Stimulated activated CD4-positive, alpha-beta T cell treated with anti-CD3 and anti-CD28 coated beads, TNF-alpha, amount 100 ng/mL, for 1 hour (primary cell): ENCODE results near the gene DYNLRB1.
"Not testable (repeated sequence)": the region's sequence is repeated elsewhere in the genome, so short reads cannot be mapped to it uniquely, and the experiment has no call there.

Source experiments
- DNase-seq, 3 donors: peaks; one replicate each; pipeline ENCODE4 v3.0.0-alpha.2; 2020; ENCODE audit warnings: low read depth in 3 of 3, low spot score in 1 of 3

Gene DYNLRB1

DNA sequence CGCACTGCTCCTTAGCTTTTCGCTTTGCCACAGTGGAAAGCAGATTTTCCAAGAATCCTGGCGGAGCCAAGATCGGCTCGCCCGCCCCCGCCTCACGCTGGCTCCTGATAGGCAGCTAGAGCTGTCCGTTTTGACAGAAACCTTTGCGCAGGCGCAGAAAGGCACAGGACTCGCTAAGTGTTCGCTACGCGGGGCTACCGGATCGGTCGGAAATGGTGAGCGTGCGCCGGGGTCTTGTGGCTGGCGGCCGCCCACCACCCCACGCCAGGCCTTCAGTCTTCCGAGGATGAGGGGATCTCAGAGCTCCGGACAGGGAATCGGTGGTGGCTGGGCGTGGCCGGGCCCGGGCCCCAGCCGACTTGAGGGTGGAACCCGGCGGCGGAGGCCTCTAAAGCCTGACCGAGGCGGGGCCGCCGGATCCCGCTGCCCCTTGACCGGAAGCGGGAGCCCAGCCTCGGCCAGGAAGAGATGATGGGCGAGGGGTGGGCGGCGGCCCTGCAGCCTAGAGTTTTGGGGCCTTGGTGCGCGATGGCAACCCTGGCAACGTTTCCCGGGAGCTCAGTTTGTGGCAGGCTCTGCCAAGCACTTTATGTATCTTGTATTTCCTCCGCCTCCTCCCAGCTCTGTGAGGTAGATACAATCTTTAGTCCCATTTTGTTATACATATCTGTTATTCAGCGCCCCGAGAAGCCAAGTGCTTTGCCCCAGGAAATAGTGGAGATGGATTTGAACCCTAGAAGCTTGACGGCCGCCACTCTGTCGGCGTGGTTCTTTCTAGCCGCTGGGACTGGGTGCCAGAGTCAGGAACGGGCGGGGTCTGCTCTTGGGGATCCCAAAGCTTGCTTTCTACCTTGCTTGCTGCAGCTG is at the start of gene DYNLRB1:
Gene DYNLRB1, plus strand, starts transcription at position 176 of the 867 bp plus-strand sequence. Its CDS starts 37 bp downstream, at position 213.
- DNase-seq = peak; percentile 87 to 91 (median 88)

DNA sequence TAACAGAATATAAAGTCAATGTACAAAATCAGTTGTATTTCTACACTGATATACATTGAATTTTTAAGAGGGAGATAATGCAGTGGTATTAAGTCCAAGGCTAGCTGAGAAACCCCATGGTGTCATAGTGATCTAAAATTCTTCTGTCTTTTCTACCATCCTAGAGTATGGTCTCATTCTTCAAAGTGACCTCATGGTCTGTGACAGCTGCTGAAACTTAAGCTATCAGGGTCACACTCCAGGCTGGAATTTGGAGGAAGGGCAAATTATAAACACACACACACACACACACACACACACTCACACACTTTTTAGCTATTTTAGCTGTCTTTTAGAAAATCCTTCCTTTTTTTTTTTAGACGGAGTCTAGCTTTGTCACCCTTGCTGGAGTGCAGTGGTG is 47.3 kb upstream of the DYNLRB1 start:
- no peak for DNase-seq

DNA sequence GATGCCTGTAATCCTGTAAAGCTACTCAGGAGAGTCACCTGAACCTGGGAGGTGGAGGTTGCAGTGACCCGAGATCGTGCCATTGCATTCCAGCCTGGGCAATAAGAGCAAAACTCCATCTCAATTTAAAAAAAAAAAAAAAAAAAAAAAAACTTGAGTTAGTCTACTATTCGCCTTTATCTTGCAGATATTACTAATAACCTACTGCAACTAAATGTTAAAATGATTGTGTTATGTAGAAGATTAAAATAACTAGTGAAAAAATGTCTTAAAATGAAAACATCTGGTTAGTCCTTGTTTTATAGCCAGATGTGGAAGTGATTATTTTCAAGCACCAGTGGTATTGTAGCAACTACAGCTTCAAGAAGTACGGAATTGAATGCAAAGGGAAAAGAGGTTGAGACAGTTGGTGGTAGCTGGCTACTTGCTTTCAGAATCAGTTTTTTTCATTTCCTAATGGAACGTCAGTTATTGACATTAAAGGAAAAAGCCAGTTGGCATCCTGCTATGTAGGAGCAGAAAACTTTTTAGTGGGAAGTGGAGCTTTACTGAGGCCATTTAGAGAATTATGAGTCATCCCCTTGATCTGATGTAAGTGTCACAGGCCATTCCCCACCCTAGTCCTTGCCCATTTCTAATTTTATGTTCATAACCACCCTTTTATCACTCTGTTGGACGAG is 43.8 kb upstream of the DYNLRB1 start:
- DNase-seq = no peak

DNA sequence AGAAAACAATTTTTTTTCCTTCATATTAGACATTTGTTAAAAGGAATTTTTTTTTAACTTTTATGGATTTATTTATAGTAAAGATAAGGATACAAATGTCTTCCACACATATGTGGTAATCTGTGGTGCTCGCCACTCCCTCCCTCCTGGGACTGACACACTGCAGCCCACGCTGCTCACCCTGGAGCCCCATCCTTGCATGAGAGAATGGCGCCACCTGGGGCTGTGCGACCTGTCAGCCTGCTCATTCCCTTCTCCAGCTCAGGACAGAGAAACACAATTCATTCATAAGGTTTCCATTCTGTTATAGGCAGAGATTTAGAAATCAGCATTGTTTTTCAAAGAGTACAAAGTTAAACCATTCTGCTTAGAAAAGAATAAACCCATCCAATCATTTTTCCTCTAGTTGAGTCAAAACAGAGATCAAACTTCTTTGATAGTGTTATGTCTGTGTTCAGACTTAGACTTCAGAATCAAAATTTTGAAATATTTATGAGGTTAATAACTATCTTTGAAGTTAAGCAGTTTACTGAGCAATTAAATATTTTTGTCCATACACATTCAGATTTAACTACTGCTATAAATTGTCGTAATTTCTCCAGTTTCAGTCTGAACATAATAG is 42.8 kb upstream of the DYNLRB1 start:
- no peak for DNase-seq

DNA sequence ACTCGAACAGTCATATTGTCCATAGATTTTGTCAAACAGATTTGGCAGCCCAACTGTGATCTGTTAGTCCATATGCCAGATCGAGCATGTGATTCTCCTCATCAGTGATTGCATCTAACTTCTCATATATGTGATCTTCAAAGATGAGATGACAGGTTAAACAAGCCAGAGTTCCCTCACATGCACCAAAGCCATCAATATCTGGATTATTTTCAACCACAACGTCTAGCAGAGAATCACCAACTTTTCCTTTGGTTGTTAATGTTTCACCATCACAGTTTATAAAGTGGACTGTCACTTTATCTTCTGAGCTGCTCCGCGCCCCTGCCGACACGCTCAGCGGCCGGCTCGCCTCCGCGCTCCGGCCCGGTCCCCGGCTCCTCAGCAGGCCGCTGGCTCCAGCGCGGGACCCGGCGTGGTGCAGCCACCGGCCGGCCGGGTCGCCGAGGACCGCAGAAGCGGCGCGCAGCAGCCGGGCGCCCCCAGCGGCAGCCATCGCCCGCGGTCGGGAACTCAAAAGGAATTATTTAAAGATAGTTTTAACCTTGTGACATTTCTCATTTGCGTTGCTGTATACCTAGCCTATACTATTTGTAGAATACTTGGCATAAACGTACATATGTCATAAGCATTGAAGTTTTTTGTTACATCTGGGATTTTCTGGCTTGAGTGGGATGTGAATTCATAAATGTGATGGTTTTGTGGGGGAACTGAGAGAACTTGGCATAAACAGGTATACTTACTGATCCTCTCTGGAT is 40.1 kb upstream of the DYNLRB1 start:
- peak in 1 of 3 donors; percentile 10 for DNase-seq

DNA sequence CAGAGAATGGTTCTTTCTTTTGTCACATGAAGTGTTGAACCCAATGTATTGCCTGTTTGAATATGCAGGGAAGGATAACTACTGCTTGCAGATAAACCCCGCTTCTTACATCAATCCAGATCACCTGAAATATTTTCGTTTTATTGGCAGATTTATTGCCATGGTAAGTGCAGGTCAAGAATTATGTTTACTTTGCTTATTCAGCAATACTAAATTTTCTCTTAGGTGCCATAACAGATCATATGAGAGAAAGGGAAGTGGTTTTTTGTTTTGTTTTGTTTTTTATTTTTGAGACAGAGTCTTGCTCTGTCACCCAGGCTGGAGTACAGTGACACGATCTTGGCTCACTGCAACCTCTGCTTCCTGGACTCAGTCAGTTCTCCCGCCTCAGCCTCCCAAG is 36.6 kb upstream of the DYNLRB1 start:
- DNase-seq = no peak

DNA sequence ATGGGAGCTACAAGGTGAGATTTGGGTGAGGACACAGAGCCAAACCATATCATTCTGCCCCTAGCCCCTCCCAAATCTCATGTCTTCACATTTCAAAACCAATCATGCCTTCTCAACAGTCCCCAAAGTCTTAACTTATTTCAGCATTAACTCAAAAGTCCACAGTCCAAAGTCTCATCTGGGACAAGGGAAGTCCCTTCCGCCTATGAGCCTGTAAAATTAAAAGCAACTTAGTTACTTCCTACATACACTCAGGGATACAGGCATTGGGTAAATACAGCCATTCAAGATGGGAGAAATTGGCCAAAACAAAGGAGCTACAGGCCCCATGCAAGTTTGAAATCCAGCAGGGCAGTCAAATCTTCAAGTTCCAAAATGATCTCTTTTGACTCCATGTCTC is 34.1 kb upstream of the DYNLRB1 start:
- not testable (repeated sequence) for DNase-seq

DNA sequence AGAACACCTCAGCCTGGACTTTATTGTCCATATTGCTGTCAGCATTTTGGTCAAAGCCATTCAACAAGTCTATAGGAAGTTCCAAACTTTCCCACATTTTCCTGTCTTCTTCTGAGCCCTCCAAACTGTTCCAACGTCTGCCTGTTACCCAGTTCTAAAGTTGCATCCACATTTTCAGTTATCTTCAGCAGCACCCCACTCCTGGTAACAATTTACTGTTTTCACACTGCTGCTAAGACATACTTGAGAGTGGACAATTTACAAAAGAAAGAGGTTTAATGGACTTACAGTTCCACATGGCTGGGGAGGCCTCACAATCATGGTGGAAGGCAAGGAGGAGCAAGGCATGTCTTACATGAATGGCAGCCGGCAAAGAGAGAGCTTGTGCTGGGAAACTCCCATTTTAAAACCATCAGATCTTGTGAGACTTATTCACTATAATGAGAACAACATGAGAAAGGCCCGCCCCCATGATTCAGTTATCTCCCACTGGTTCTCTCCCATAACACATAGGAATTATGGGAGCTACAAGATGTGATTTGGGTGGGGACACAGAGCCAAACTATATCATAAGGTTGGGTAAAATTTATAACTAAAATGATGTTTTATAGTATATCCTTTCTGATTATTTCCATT is 32.5 kb upstream of the DYNLRB1 start:
- DNase-seq = not testable (repeated sequence)

DNA sequence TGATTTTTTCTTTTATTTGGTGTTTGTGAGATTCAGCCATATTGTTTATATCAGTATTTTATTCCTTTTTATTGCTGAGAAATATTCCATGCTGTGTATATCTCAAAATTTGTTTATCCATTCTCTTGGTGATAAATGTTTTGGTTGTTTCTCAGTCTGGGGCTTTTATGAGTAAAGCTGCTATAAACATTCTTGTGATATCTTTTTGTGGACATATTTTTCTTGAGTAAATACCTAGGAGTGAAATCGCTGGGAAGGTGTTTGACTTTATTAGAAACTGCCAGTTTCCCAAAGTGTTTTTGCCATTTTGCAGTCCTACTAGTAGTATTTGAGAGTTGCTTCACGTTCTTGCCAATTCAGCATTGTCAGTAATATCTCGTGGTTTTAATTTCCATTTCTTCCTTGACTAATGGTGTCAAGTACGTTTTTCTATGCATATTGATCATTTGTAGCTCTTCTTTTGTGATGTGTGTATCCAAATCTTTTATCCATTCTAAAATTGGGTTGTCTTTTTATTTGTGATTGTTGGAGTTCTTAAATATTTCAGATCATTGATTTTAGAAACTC is 31.1 kb upstream of the DYNLRB1 start:
- DNase-seq = no peak

DNA sequence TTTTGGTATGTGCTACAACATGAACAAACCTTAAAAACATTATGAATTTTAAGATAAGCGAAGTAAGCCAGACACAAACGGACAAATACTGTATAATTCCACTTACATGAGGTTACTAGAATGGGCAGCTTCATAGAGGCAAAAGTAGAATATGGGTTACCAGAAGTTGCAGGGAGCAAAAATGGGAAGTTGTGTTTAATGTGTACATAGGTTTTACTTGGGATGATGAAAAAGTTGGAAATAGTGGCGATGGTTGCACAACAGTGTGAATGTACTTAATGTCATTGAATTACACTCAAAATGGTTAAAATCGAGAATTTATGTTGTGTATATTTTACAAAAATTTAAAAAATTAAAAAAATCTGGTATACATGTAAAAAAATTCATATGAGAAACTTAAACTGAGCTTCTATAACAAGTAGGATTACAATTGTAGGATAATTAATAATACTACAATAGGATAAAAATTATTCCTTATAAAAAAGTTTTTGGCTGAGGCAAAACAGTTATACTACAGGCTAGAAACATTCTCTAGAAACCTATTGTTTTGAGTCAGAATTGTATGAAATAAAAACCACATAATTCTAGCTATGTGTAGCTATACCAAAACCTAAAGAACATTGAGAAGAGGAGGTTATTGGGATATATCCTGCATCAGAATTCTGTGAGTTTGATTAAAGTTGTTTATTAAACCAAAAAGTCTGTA is 24.8 kb upstream of the DYNLRB1 start:
- DNase-seq = no peak

DNA sequence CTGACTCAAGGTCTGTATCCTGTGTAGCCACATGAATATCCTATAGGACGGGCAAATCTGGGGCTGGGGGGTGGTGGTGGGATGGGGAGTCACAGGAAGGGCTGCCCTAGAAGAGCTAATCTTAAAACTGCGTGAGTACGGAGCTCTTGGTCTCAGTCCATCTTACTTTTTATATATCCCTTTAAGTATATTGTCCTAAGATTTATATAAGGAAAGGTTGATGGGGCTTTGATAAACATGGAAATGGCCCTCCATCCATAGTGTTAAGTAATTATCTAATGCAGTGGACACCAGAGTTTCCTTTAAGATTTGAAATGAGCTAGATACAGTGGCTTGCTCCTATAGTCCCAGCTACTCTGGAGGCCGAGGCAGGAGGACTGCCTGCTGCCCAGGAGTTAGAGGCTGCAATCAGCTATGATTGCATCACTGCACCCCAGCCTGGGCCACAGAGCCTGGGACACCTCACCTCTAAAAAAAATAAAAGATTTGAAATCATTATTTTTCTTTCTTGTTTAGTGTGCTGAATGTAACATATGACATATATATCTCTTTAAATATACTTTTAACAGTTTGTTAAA is 24.2 kb upstream of the DYNLRB1 start:
- DNase-seq = no peak

DNA sequence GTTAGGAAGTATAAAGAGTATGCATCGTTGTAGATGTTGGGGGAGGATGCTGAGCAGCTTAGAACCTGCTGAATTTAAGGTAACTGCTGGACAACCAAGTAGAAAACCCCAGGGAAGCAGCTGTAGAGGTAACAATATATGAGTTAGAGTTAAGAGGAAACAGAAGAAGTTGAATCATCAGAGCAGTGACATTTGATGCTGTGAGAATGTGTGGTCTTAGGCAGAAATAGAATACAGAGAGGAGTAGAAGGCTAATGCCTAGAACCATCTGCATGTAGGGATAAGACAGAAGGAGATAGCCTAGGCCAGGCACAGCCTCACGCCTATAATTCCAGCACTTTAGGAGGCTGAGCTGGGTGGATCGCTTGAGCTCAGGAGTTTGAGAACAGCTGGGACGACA is 22.6 kb upstream of the DYNLRB1 start:
- no peak for DNase-seq

DNA sequence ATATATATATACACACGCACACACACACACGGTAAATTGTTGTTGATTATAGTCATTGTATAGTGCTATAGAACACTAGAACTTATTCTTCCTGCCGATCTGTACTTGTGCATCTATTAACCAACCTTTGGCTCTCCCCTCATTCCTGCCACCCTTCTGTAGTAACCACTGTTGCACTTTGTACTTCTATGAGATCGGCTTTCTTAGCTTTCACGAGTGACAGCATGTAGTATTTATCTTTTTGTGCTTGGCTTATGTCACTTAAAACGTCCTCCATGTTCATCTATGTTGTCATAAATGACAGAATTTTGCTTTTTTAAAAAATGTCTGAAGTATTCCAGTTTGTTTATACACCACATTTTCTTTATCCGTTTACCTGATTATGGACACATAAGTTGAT is 20.9 kb upstream of the DYNLRB1 start:
- DNase-seq = no peak

DNA sequence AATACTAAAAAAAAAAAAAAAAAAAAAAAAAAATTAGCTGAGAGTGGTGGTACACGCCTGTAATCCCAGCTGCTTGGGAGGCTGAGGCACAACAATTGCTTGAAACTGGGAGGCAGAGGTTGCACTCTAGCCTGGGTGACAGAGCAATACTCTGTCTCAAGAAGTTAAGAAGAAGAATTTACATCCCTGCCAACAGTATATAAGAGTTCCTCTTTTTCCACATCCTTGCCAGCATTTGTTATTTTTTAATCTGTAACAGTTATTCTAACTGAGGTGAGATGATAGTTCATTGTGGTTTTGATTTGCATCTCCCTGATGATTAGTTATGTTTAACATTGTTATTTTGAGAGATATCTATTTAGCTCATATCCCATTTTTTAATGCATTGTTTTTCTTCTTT is 20.3 kb upstream of the DYNLRB1 start:
- DNase-seq = no peak

DNA sequence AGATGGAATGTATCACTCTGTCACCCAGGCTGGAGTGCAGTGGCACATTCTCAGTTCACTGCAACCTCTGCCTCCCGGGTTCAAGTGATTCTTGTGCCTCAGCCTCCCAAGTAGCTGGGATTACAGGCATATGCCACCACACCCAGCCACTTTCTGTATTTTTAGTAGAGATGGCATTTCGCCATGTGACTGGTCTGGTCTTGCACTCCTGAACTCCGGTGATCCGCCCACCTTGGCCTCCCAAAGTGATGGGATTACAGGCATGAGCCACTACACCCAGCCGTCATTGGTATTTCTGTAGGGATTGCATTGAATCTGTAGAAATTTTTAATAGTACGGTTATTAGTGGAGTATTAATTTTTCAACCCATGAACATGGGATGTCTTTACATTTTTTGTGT is 18.6 kb upstream of the DYNLRB1 start:
- not testable (repeated sequence) for DNase-seq

DNA sequence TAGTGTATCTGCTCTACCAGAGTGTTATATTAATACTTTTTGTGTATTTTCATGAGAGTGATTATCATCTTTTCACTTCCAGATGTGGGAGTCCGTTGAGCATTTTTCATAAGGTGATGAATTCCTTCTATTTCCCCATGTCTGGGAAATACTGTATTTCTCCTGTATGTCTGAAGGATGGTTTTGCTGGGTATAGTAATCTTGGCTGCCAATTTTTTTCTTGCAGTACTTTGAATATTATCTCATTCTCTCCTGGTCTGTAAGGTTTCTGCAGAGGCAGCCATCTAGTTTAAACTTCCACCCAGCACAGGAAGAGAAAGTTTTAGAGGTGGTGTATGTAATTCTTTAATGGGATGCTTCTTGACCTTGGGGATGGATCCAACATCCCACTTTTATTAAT is 15.4 kb upstream of the DYNLRB1 start:
- no peak for DNase-seq

DNA sequence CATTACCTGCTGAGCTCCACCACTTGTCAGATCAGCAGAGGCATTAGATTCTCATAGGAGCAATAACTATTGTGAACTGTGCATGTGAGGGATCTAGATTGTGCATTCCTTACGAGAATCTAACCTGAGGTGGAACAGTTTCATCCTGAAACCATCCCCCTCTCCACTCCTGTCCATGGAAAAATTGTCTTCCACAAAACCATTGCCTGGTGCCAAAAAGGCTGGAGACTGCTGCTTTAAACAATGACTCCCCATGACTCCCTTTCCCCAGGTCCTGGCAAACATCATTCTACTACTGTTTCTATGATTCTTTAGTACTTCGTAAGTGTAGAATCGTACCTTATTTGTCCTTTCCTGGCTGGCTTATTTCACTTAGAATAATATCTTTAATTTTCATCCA is 9.7 kb upstream of the DYNLRB1 start:
- DNase-seq = no peak

DNA sequence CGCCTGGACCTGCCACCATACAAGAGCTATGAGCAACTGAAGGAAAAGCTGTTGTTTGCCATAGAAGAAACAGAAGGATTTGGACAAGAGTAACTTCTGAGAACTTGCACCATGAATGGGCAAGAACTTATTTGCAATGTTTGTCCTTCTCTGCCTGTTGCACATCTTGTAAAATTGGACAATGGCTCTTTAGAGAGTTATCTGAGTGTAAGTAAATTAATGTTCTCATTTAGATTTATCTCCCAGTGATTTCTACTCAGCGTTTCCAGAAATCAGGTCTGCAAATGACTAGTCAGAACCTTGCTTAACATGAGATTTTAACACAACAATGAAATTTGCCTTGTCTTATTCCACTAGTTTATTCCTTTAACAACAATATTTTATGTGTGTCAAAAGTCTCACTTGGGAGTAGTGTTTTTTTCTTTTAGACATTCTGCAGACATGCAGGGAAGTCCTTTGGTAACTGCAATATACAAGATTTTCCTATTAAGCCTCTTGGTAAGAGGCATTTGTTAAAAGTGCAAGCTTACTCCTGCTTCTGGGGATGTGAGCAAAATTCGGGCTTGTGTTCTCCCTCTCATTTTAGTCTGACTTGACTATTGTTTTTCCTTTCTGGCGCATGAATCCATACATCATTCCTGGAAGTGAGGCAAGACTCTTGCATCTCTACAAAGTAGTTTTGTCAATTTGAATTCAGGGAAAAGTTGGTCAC is 8.4 kb upstream of the DYNLRB1 start:
- no peak for DNase-seq

DNA sequence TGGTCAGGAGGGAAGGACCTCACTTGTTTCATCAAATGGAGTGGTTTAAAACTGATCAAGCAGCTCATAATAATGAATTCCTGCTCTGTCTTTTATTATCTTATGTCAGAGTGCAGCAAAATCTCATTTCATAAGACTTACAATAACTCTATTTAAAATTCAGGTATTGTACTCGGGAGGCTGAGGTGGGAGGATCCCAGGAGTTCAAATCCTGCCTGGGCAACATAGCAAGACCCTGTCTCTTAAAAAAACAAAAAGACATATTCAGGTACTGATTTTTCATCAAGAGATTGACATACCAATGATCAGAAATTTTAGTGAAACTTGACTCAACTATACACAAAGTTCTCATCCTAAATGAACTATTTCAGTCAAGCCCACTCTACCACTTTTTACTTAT is 5.6 kb upstream of the DYNLRB1 start:
- no peak for DNase-seq
